Cortex of kidney (tissue), 1 donor: ENCODE results near the gene LYZL4.

Source experiments
- DNase-seq: peaks from one replicate; lab custom pipeline; 2025; lab: John Stamatoyannopoulos, UW

The LYZL4 gene

GRCh38 chr3:42410370-42411131 is at the start of gene LYZL4:
TSS of gene LYZL4 (minus strand) at chr3:42410610. CDS start at chr3:42407251, 3,359 bp downstream.
- DNase-seq: no peak

GRCh38 chr3:42459151-42459550 is 48.7 kb upstream of the LYZL4 start:
- DNase-seq: no peak

GRCh38 chr3:42456211-42456610 is 45.8 kb upstream of the LYZL4 start:
- no peak for DNase-seq

- DNase-seq: no peak
These were observed 41.3 kb upstream of the LYZL4 start for GRCh38 chr3:42451546-42452230.

GRCh38 chr3:42451116-42451515 is 40.7 kb upstream of the LYZL4 start:
- DNase-seq: no peak

- DNase-seq: no peak
These were observed 40.2 kb upstream of the LYZL4 start for GRCh38 chr3:42450567-42450966.

GRCh38 chr3:42447481-42447880 is 37.1 kb upstream of the LYZL4 start:
- DNase-seq: no peak

- DNase-seq: no peak
These were observed 36.0 kb upstream of the LYZL4 start for GRCh38 chr3:42446111-42447050.

- no peak for DNase-seq
These were observed 33.5 kb upstream of the LYZL4 start for GRCh38 chr3:42443819-42444436.

- no peak for DNase-seq
These were observed 32.9 kb upstream of the LYZL4 start for GRCh38 chr3:42443292-42443691.

- no peak for DNase-seq
These were observed 32.2 kb upstream of the LYZL4 start for GRCh38 chr3:42442640-42443039.

- no peak for DNase-seq
These were observed 31.4 kb upstream of the LYZL4 start for GRCh38 chr3:42441791-42442190.

GRCh38 chr3:42440924-42441323 is 30.5 kb upstream of the LYZL4 start:
- DNase-seq: no peak

- no peak for DNase-seq
These were observed 29.1 kb upstream of the LYZL4 start for GRCh38 chr3:42439261-42440115.

- DNase-seq: no peak
These were observed 28.3 kb upstream of the LYZL4 start for GRCh38 chr3:42438758-42439157.

- no peak for DNase-seq
These were observed 27.8 kb upstream of the LYZL4 start for GRCh38 chr3:42438193-42438592.

GRCh38 chr3:42434777-42435380 is 24.5 kb upstream of the LYZL4 start:
- DNase-seq: no peak

GRCh38 chr3:42432485-42432884 is 22.1 kb upstream of the LYZL4 start:
- no peak for DNase-seq

GRCh38 chr3:42430781-42431532 is 20.5 kb upstream of the LYZL4 start:
- no peak for DNase-seq

GRCh38 chr3:42428830-42429229 is 18.4 kb upstream of the LYZL4 start:
- DNase-seq: no peak
